ENCODE data around the gene RAB34. TPM values are rescaled to one million over a fixed set of nuclear protein-coding genes. Genes with fewer than 3 reads are reported as not detected.

The RAB34 gene
- total RNA-seq, 2 experiments from 2014 or later = 10.0 to 12.7 TPM

DNA sequence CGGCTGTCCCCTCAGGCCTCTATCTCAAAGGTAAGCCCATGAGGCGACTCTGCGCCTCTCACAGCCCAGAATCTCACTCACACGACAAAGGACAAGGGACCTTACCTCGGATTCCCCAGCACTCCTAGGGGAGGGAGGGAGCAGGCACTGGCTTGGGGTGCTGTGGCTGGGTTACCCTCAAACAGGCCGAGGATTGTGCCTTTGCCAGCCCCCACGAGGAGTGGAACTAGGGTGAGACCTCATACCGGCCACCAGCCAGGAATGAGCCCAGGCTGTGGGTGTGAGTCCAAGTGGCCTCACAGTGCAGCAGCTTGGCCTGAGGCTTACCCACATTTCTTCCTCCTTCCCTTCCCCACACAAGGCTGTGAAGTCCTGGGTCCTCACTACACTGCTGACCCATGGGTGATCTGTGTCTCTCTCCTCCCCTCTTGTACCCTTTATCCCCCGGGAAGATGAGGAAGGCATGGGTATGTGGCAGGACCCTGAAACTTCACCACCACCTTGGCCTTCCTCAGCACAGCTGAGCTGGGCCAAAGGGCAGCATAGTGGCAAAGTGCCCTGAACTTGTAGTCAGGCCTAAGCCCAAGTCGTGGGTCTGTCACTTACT is 11.8 kb downstream of the RAB34 start:
- no peak for ATAC-seq
- ChIA-PET POLR2A (interaction anchor here (1.6 kb wide), 1 partner anchor 14 kb away, joined by 4 read pairs; the partner anchor contains the start of gene RPL23A), CTCF (interaction anchor here (1.1 kb wide), 1 partner anchor 59 kb away, joined by 3 read pairs; no protein-coding TSS in a partner anchor)
- H3K27ac Mint-ChIP-seq = peak overlapping the region; percentile 16
- no peaks in the 10 kb centered on the region for H3K9me3 Mint-ChIP-seq (ENCODE audit: insufficient read depth)
- no peak for DNase-seq
- peaks cover 5% of the 10 kb centered on the region for H3K4me1 Mint-ChIP-seq (ENCODE audit: low read depth)
- no peak overlapping the region for H3K4me3 Mint-ChIP-seq
- peaks cover 37% of the 10 kb centered on the region for H3K36me3 Mint-ChIP-seq (ENCODE audit: low read depth)
- no peaks in the 10 kb centered on the region for H3K27me3 Mint-ChIP-seq (ENCODE audit: low read depth)

DNA sequence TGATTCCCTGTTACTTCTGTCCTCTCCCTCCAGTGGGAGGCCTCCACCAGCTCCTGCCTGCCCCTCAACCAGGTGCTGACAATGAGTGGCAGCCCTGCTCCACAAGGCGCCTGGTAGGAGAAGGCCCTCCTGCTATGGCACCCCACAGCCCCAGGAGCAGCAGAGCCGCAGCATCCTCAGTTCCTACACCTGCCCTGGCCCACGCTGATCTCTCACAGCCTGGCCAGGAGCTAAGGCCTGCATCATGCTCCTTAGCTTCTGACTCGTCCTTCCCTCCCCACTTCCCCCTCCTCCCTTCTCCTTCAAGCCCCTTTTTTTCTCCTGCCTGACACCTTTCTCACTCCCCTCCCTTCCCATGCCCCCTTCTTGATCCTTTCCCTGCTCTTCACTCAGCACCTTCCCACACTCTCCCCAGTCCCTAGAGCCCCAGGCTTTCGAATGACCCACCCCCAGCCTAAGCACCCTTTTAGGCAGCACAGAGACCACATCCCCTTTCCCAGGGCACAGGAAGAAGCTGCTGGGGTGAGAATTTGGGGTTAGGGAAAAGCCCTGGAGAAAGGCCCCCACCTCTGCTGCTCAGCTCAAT is 12.5 kb downstream of the RAB34 start:
- Mint-ChIP-seq H3K9me3 (ENCODE audit: insufficient read depth) (no peaks in the 10 kb centered on the region), H3K4me3 (no peak overlapping the region), H3K27ac (peak overlapping the region; percentile 43), H3K4me1 (ENCODE audit: low read depth) (peaks cover 1% of the 10 kb centered on the region), H3K36me3 (ENCODE audit: low read depth) (peaks cover 42% of the 10 kb centered on the region), H3K27me3 (ENCODE audit: low read depth) (no peaks in the 10 kb centered on the region)
- no peak for DNase-seq
- ChIA-PET CTCF (no interaction called here), POLR2A (interaction anchor here (1.2 to 1.6 kb wide), 2 partner anchors 15 to 60 kb away, joined by 3 to 4 read pairs; partner anchors contain the start of genes BLTP2 and RPL23A)
- ATAC-seq = no peak

DNA sequence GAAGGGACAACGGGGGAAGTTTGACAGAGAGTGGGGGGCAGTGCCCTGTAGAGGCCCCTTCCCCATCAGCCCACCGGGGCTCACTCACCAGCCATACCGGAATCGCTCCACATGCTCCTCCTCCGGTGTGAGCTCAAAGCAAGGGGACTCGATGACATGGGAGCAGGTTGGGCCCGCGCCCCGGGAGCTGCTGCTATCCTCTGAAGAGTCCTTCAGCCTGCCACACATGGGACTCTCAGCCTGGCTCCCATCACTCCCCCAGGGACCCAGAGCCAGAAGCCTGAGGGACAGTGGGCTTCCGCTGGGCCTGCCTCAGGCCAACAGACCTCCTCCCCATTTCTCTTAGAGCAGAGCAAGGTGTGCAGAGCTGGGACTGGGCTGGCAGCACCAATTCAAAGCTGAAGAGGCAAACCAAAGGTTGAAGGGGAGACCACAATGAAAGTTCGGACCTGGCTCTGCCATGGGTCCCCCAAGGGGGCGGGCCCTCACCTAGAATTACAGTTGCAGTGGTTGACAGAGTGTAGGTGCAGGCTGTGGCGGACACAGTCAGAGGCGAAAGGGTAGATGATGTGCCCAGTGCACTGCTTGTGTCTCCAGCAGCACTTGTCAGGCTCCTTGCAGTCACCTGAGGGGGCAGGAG is 13.3 kb downstream of the RAB34 start:
- Mint-ChIP-seq H3K27me3 (ENCODE audit: low read depth) (no peaks in the 10 kb centered on the region), H3K9me3 (ENCODE audit: insufficient read depth) (no peaks in the 10 kb centered on the region), H3K27ac (no peak overlapping the region), H3K36me3 (ENCODE audit: low read depth) (peaks cover 51% of the 10 kb centered on the region), H3K4me1 (ENCODE audit: low read depth) (no peaks in the 10 kb centered on the region), H3K4me3 (no peak overlapping the region)
- POLR2A ChIA-PET = interaction anchor here (1.2 to 1.6 kb wide), 2 partner anchors 16 to 59 kb away, joined by 3 to 4 read pairs; partner anchors contain the start of genes BLTP2 and RPL23A
- CTCF ChIA-PET = no interaction called here
- DNase-seq (no peak), ATAC-seq (no peak)

DNA sequence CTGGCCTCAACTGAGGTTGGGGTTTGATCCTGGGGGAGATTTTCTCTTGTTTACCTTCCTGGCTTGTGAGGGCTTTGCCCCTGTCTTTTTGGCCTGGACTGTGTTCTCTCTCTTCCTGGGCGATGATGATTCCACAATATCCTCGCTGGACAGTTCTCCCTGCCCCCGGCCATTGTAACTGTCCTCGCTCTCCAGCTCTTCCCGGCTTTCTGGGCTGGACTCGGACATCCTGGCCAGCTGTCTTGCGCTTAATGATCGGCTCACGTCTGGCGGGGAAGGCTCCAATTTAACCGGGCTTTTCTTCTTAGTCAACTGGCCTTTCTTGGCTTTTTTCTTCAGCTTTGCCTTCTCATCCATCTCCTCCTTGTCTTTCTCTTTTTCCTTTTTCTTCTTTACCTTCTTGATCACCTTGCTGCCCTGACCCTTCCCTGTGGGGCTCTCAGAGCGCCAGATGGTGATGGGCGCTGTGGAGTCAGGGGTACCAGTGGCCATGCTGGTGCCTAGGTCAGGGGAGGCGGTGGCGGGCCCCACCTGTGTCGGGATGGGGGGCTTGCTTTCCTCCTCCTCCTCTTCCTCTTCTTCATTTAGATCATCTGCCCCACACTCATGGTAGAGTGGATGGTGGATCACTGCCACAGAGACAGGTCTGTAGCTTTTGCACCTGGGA is 14.0 kb downstream of the RAB34 start:
- POLR2A ChIA-PET = interaction anchor here (1.2 kb wide), 1 partner anchor 59 kb away, joined by 3 read pairs; the partner anchor contains the start of gene BLTP2
- Mint-ChIP-seq H3K27me3 (ENCODE audit: low read depth) (no peaks in the 10 kb centered on the region), H3K4me3 (no peak overlapping the region), H3K4me1 (ENCODE audit: low read depth) (no peaks in the 10 kb centered on the region), H3K27ac (no peak overlapping the region), H3K9me3 (ENCODE audit: insufficient read depth) (no peaks in the 10 kb centered on the region), H3K36me3 (ENCODE audit: low read depth) (peaks cover 55% of the 10 kb centered on the region)
- CTCF ChIA-PET = no interaction called here
- DNase-seq = no peak
- no peak for ATAC-seq

DNA sequence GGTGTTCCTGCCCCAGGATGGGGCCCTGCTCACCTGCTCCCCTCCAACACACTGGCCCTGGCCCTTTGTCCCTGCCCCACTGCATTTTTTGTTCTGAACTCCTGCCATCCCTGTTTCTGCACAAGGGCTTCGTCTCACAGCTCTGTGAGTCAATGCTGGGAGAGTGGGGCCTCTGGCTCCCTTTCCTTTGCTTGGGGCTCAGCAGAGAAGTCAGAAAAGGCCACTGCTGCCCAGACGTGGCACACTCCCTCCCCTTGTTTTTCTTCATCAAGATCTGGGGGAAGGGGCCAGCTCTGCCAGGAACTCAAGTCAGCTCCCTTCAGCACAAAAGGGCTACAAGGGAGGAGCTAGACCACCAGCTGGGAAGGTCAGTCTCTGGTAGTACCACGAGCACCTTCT is 14.9 kb downstream of the RAB34 start:
- Mint-ChIP-seq H3K27ac (no peak overlapping the region), H3K4me1 (ENCODE audit: low read depth) (no peaks in the 10 kb centered on the region), H3K27me3 (ENCODE audit: low read depth) (no peaks in the 10 kb centered on the region), H3K36me3 (ENCODE audit: low read depth) (peaks cover 63% of the 10 kb centered on the region), H3K9me3 (ENCODE audit: insufficient read depth) (no peaks in the 10 kb centered on the region), H3K4me3 (no peak overlapping the region)
- no peak for ATAC-seq
- ChIA-PET CTCF (interaction anchor here (1.1 to 1.5 kb wide), 3 partner anchors 8 to 59 kb away, joined by 3 to 4 read pairs (median 4); partner anchors contain the start of gene PROCA1), POLR2A (interaction anchor here (2.1 kb wide), 1 partner anchor 8 kb away, joined by 15 read pairs; the partner anchor contains the start of gene PROCA1)
- no peak for DNase-seq

DNA sequence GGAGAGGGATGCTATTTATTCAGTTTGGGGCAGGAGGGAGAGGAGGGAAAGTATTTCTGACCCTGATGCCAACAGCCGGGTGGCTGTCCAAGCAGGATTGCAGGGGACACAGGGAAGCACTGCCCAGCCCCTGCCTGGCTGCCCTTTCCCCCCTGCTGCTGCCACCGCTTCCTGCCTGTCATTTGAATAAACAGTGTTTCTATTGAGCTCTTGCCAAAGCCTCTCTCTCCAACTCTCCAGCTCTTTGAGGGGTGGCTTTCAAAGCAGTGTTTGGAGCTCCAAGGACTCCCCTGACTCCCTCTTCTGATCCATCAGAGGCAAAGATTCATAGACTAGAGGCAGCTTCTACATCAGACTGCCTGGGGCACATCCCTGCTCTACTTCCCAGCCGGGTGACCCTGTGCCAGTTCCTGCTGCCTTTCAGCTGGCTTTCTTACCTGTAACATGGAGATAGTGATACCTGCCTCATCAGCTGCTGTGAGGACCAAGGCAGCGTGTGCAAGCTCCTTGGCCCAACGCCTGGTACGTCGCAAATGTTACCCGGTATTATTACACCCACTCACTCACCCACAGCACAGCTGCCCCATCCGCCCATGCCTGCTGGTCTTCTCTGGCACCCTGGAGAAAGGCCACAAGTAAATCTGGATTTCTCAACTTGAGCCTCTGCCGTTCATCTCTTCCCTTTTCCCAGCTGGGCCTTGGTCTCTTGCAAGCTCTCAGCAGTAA is 15.5 kb downstream of the RAB34 start:
- Mint-ChIP-seq H3K36me3 (ENCODE audit: low read depth) (peaks cover 64% of the 10 kb centered on the region), H3K27ac (no peak overlapping the region), H3K4me1 (ENCODE audit: low read depth) (no peaks in the 10 kb centered on the region), H3K27me3 (ENCODE audit: low read depth) (no peaks in the 10 kb centered on the region), H3K9me3 (ENCODE audit: insufficient read depth) (no peaks in the 10 kb centered on the region), H3K4me3 (no peak overlapping the region)
- DNase-seq (no peak), ATAC-seq (no peak)
- POLR2A ChIA-PET = interaction anchor here (2.1 kb wide), 1 partner anchor 9 kb away, joined by 15 read pairs; the partner anchor contains the start of gene PROCA1
- CTCF ChIA-PET = interaction anchor here (1.1 to 1.5 kb wide), 3 partner anchors 9 to 58 kb away, joined by 3 to 4 read pairs (median 4); partner anchors contain the start of gene PROCA1

DNA sequence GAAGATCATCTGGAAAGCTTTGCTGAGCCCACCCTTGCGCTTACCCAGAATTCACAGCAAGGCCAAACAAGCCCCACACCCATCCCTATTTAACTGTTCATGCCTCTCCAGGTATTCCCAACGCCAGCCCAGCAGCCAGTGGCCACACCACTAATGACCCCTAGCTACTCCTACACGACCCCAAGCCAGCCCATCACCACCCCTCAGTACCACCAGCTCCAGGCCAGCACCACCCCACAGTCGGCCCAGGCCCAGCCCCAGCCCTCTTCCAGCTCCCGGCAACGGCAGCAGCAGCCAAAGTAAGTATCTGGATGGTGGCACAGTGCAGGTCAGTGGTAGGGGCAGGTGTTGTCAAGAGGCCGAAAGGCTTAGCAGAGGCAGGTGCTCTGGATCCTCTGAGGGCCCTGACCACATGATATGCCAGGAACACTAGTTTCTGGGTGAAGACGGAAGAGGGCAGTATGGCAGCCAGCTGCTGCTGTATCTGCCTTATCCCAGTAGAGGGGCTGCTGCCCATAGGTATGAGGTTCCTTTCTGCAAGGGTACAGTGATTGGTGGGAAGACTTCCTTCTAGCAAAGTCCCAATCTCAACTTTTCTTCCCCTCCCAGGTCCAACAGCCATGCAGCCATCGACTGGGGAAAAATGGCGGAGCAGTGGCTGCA is 16.7 kb downstream of the RAB34 start:
- no peaks in the 10 kb centered on the region for H3K27me3 Mint-ChIP-seq (ENCODE audit: low read depth)
- ChIA-PET CTCF (no interaction called here), POLR2A (interaction anchor here (2.1 kb wide), 1 partner anchor 10 kb away, joined by 15 read pairs; the partner anchor contains the start of gene PROCA1)
- peaks cover 66% of the 10 kb centered on the region for H3K36me3 Mint-ChIP-seq (ENCODE audit: low read depth)
- no peak overlapping the region for H3K27ac Mint-ChIP-seq
- no peak for ATAC-seq
- H3K4me3 Mint-ChIP-seq = no peak overlapping the region
- DNase-seq = no peak
- H3K9me3 Mint-ChIP-seq (ENCODE audit: insufficient read depth) = no peaks in the 10 kb centered on the region
- no peaks in the 10 kb centered on the region for H3K4me1 Mint-ChIP-seq (ENCODE audit: low read depth)

DNA sequence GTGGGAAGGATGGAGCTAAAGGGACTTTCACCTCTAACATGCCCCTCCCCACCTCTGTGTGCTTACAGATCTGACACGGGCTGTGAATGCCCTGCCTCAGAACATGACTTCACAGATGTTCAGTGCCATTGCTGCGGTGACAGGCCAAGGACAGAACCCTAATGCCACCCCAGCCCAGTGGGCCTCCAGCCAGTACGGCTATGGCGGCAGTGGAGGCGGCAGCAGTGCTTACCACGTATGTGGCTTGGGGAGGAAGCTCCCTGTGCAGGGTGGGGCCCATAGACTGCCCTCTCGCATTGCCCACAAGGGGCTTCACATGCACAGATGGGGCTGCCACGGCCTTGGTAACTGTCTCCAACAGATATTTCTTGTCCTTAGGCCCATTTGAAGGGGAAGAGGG is 17.4 kb downstream of the RAB34 start:
- H3K9me3 Mint-ChIP-seq (ENCODE audit: insufficient read depth) = no peaks in the 10 kb centered on the region
- H3K4me3 Mint-ChIP-seq = no peak overlapping the region
- no peaks in the 10 kb centered on the region for H3K27me3 Mint-ChIP-seq (ENCODE audit: low read depth)
- ATAC-seq (no peak), DNase-seq (no peak)
- H3K27ac Mint-ChIP-seq = no peak overlapping the region
- peaks cover 71% of the 10 kb centered on the region for H3K36me3 Mint-ChIP-seq (ENCODE audit: low read depth)
- CTCF ChIA-PET = no interaction called here
- H3K4me1 Mint-ChIP-seq (ENCODE audit: low read depth) = no peaks in the 10 kb centered on the region
- POLR2A ChIA-PET = no interaction called here

DNA sequence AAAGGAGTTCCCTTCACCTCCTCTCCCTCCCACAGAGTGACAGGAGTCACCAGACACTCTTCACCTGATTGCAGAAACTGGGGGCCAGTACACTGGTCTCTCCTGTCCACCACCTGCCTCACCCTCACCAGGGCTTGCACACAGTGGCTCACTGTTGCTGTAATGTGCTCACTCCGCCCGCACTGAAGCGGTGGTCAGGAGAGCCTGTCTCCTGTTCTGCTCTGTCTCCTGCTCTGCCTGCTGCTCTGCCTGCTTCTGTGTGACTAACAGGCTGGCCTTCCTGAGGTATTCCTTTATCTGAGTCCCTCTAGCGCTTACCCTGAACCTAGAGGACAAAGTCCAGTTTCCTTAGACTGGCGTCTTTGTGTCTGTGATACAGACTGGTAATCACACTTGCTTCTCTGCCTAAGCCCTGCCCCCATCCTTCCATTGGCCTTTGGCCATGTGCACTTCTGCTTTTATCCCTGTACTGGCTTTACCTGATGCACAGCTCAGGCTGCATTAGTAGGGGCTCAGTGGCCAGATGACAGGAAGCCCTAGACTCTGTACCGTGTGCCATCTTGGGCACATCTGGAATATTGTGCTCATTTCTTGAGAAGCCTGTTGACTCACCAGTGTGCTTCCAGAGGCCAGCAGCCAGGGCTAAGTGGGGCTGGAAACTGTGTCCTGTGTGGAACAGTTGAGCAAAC is 19.3 kb downstream of the RAB34 start:
- CTCF ChIA-PET = interaction anchor here (1.2 kb wide), 1 partner anchor 54 kb away, joined by 3 read pairs; no protein-coding TSS in a partner anchor
- POLR2A ChIA-PET = interaction anchor here (0.9 kb wide), 1 partner anchor 13 kb away, joined by 4 read pairs; the partner anchor contains the start of gene PROCA1
- peaks cover 76% of the 10 kb centered on the region for H3K36me3 Mint-ChIP-seq (ENCODE audit: low read depth)
- H3K4me1 Mint-ChIP-seq (ENCODE audit: low read depth) = no peaks in the 10 kb centered on the region
- no peak overlapping the region for H3K27ac Mint-ChIP-seq
- H3K4me3 Mint-ChIP-seq = no peak overlapping the region
- no peaks in the 10 kb centered on the region for H3K9me3 Mint-ChIP-seq (ENCODE audit: insufficient read depth)
- H3K27me3 Mint-ChIP-seq (ENCODE audit: low read depth) = no peaks in the 10 kb centered on the region
- ATAC-seq (no peak), DNase-seq (no peak)

DNA sequence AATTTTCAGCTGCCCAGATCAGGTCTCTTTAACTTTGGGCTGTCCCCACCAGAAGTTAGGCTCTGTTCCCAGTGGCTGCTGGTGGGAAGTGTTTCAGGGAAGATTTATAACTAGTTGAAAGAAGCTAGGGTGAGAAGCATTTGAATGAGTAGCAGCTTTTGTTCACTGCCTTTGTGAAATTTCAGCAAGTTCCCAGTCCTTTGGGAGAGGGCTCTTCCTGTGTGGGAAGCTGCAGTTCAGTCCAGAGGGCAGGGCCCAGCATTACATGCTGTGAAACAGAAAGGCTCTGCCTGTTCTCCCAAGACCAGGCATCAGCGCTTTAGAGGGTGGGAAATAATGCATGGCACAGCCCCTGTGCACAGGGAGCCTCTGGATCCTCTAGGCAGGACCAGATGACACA is 23.8 kb downstream of the RAB34 start:
- Mint-ChIP-seq H3K27ac (no peak overlapping the region), H3K27me3 (ENCODE audit: low read depth) (no peaks in the 10 kb centered on the region), H3K36me3 (ENCODE audit: low read depth) (peaks cover 69% of the 10 kb centered on the region), H3K9me3 (ENCODE audit: insufficient read depth) (no peaks in the 10 kb centered on the region), H3K4me3 (no peak overlapping the region), H3K4me1 (ENCODE audit: low read depth) (no peaks in the 10 kb centered on the region)
- CTCF ChIA-PET = interaction anchor here (1.3 kb wide), 1 partner anchor 47 kb away, joined by 3 read pairs; no protein-coding TSS in a partner anchor
- DNase-seq (no peak), ATAC-seq (no peak)
- POLR2A ChIA-PET = interaction anchor here (0.6 to 1.5 kb wide), 3 partner anchors 18 to 287 kb away, joined by 3 read pairs; no protein-coding TSS in a partner anchor

Measured in activated CD8-positive, alpha-beta T cell treated with anti-CD3 and anti-CD28 coated beads, Interleukin-2, amount 10 ng/mL, durations not matched to agents 7 days and 5 days (primary cell).